ENCODE measurements around the gene TRDN. TPM values are rescaled to one million over a fixed set of nuclear protein-coding genes. Genes with fewer than 3 reads are reported as not detected.

TRDN gene
- total RNA-seq, 1 experiment from 2014 or later: 10.4 TPM

DNA sequence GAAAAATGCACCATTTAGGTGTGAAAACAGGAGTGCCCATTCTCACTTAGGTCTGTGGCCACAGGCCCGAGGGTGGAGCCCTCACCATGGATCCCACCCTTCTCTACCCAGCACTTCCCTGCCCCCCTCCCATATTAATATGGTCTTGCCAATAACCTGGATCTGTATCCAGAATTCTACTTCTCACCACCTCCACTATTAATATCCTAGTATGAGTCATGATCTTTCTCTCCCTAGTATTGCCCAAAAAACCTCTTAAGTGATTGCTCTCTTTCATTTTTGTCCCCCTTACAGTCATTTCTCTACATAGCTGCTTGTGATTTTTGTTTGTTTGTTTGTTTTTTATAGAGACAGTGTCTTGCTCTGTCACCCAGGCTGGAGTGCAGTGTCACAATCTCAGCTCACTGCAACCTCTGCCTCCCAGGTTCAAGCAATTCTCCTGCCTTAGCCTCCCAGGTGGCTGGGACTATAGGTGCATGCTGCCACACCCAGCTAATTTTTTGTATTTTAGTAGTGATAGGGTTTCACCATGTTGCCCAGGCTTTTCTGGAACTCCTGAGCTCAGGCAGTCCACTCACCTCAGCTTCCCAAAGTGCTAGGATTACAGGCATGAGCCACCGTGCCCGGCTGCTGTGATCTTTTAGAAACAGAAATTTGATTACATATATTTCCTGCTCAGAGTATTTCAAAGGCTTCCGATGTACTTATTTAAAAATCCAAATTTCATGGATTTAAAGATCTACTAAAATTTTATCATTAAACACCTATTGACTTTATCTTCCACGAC lies 24.5 kb upstream of the TRDN start:
- Histone ChIP-seq H2BK120ac (ENCODE audit: low read depth, low read length, poor library complexity, severe bottlenecking) (no peak overlapping the region), H4K20me1 (ENCODE audit: control insufficient read depth, insufficient read depth, insufficient read length) (no peaks in the 10 kb centered on the region), H3K23me2 (ENCODE audit: insufficient read length, low read depth, low read length, poor library complexity, severe bottlenecking) (no peaks in the 10 kb centered on the region), H3K56ac (ENCODE audit: insufficient read length, low read depth, low read length) (no peak overlapping the region), H2AFZ (ENCODE audit: low read length) (no peak overlapping the region), H3K4ac (ENCODE audit: low read depth, low read length) (no peak overlapping the region), H3K79me1 (ENCODE audit: insufficient read depth, low read depth, low read length, poor library complexity, severe bottlenecking) (no peaks in the 10 kb centered on the region), H3K9ac (ENCODE audit: extremely low read depth, insufficient read length, low read length) (no peak overlapping the region), H2BK5ac (ENCODE audit: insufficient read length, low read length) (no peak overlapping the region), H3K9me3 (ENCODE audit: control insufficient read depth, low read depth, low read length) (no peaks in the 10 kb centered on the region), H4K8ac (replicated peaks; ENCODE audit: insufficient read length, low read depth, low read length) (no peak overlapping the region), H2AK5ac (ENCODE audit: insufficient read length, low read length) (no peak overlapping the region), H2BK15ac (ENCODE audit: low read depth, low read length) (no peak overlapping the region), H2BK12ac (ENCODE audit: insufficient read length, low read depth, low read length) (no peak overlapping the region), H4K5ac (ENCODE audit: insufficient read length, low read depth, low read length) (no peak overlapping the region), H3K4me1 (ENCODE audit: insufficient read depth, low read length) (no peaks in the 10 kb centered on the region), H4K91ac (ENCODE audit: insufficient read length, low read depth, low read length) (no peak overlapping the region), H3K4me2 (ENCODE audit: insufficient read depth, insufficient read length, low read length) (no peak overlapping the region), H3K14ac (ENCODE audit: insufficient read depth, low read length) (no peak overlapping the region), H3K18ac (ENCODE audit: insufficient read length, low read depth, low read length) (no peak overlapping the region), H3K27me3 (ENCODE audit: insufficient read depth, low read length) (no peaks in the 10 kb centered on the region), H3K27ac (ENCODE audit: insufficient read length, low read depth, low read length) (no peak overlapping the region), H3K79me2 (ENCODE audit: insufficient read depth, low read length) (no peaks in the 10 kb centered on the region), H2BK20ac (ENCODE audit: low read depth, low read length, poor library complexity, severe bottlenecking) (no peak overlapping the region), H3T11ph (ENCODE audit: low read length) (no peak overlapping the region), H3K23ac (ENCODE audit: insufficient read length, low read depth, low read length) (no peak overlapping the region)
- Mint-ChIP-seq H3K4me1 (peaks cover 8 to 11% of the 10 kb centered on the region in 2 experiments), H3K36me3 (ENCODE audit: insufficient read depth in 1 of 3, low read depth in 3 of 3) (peaks cover 0 to 5% (median 0%) of the 10 kb centered on the region in 3 experiments; a peak in 2 of 7 replicates), H3K4me3 (no peak overlapping the region), H3K9me3 (no peaks in the 10 kb centered on the region), H3K27me3 (ENCODE audit: low read depth) (no peaks in the 10 kb centered on the region), H3K27ac (no peak overlapping the region)
- WGBS (ENCODE audit: extremely low coverage, insufficient read length, low lambda C conversion rate): 100% methylated on average over 1 of the region's 5 CpGs
- TF ChIP-seq, protein P1, sequence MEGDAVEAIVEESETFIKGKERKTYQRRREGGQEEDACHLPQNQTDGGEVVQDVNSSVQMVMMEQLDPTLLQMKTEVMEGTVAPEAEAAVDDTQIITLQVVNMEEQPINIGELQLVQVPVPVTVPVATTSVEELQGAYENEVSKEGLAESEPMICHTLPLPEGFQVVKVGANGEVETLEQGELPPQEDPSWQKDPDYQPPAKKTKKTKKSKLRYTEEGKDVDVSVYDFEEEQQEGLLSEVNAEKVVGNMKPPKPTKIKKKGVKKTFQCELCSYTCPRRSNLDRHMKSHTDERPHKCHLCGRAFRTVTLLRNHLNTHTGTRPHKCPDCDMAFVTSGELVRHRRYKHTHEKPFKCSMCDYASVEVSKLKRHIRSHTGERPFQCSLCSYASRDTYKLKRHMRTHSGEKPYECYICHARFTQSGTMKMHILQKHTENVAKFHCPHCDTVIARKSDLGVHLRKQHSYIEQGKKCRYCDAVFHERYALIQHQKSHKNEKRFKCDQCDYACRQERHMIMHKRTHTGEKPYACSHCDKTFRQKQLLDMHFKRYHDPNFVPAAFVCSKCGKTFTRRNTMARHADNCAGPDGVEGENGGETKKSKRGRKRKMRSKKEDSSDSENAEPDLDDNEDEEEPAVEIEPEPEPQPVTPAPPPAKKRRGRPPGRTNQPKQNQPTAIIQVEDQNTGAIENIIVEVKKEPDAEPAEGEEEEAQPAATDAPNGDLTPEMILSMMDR (conservative IDR thresholded peaks at IDR 0.05): no peak
- DNase-seq: no peak
